Measurements from ENCODE around the gene KLHL29.

DNA sequence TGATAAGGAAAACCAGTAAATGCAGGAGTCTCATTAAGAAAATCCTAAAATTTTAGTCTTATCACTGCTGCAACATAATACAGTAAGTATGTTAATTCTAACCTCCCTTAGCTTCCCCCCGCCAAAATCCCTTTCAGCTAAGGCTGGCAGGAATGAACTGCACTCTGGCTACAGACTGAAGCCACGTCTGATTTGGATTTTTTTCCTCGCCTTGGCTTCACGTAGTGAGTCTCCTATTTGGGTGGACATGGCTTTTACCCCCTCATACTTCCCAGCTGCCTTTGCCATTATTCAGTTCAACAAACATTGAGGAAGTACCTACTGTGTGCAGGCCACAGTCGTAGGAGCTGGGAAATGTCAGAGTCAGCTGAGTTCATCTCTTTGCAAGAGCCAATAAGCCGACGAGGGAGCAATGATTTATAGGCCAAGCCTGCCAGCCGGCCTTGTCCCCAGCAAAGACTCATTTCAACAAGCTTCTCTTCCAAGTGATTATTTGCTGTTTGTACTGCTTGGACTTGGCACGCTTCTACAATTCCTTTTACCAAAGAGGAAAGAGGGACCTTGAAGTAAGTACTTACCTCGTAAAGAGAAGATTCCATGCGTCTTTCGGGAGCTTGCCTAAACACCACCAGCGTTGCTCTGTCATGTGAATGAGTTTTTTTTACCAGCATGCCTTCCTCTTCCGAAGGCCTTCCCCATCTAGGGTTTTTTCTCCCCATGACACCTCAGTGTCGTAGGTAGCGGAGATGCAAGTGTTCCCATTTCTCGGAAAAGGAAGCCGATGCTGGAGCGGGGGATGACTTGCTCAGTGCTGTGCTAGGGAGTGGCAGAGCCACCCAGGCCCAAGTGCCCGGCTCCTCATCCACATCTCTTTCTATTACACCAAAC lies 138.6 kb downstream of the KLHL29 start:
- TF ChIP-seq YY1 (IDR thresholded peaks at IDR 0.05) (no peak), RAD21 (IDR thresholded peaks at IDR 0.05) (no peak), JUND (IDR thresholded peaks at IDR 0.05) (no peak), TAF1 (conservative IDR thresholded peaks at IDR 0.05) (no peak), GABPA (IDR thresholded peaks at IDR 0.05 in 1 of 2, conservative IDR thresholded peaks at IDR 0.05 in 1 of 2) (no peak), RXRA (IDR thresholded peaks at IDR 0.05) (no peak)
- TF ChIP-seq, protein P1, sequence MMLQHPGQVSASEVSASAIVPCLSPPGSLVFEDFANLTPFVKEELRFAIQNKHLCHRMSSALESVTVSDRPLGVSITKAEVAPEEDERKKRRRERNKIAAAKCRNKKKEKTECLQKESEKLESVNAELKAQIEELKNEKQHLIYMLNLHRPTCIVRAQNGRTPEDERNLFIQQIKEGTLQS (IDR thresholded peaks at IDR 0.05), result no peak
- TF ChIP-seq, protein P2, sequence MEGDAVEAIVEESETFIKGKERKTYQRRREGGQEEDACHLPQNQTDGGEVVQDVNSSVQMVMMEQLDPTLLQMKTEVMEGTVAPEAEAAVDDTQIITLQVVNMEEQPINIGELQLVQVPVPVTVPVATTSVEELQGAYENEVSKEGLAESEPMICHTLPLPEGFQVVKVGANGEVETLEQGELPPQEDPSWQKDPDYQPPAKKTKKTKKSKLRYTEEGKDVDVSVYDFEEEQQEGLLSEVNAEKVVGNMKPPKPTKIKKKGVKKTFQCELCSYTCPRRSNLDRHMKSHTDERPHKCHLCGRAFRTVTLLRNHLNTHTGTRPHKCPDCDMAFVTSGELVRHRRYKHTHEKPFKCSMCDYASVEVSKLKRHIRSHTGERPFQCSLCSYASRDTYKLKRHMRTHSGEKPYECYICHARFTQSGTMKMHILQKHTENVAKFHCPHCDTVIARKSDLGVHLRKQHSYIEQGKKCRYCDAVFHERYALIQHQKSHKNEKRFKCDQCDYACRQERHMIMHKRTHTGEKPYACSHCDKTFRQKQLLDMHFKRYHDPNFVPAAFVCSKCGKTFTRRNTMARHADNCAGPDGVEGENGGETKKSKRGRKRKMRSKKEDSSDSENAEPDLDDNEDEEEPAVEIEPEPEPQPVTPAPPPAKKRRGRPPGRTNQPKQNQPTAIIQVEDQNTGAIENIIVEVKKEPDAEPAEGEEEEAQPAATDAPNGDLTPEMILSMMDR (IDR thresholded peaks at IDR 0.05; ENCODE audit: low read depth, low read length, missing input control), result no peak
- TF ChIP-seq, protein P3, sequence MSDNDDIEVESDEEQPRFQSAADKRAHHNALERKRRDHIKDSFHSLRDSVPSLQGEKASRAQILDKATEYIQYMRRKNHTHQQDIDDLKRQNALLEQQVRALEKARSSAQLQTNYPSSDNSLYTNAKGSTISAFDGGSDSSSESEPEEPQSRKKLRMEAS (IDR thresholded peaks at IDR 0.05), result no peak

Data from liver (tissue), 3 donors.